ENCODE results near the gene AR. TPM values are rescaled to one million over a fixed set of nuclear protein-coding genes. Genes with fewer than 3 reads are reported as not detected.

The AR gene
- total RNA-seq, 1 donor from 2014 or later: 6.7 TPM

GRCh38 chrX:67564475-67564874, 20.7 kb downstream of the AR start:
- Histone ChIP-seq H3K4me3 (no peak overlapping the region), H3K36me3 (no peaks in the 10 kb centered on the region), H3K9me3 (ENCODE audit: low read depth) (no peaks in the 10 kb centered on the region), H2AFZ (replicated peaks) (no peak overlapping the region), H3K27ac (no peak overlapping the region), H3K27me3 (no peaks in the 10 kb centered on the region), H4K20me1 (ENCODE audit: low read depth) (no peaks in the 10 kb centered on the region), H3K4me2 (no peak overlapping the region), H3K79me2 (ENCODE audit: low read depth) (no peaks in the 10 kb centered on the region), H3F3A (ENCODE audit: low read depth) (no peaks in the 10 kb centered on the region), H3K4me1 (peaks cover 4% of the 10 kb centered on the region), H3K9ac (no peak overlapping the region)
- H3K9me3 Mint-ChIP-seq: no peaks in the 10 kb centered on the region
- no peaks in the 10 kb centered on the region for H3K36me3 Mint-ChIP-seq
- TF ChIP-seq EZH2phosphoT487 (IDR thresholded peaks at IDR 0.05) (no peak), EZH2 (IDR thresholded peaks at IDR 0.05) (no peak), CTCF (IDR thresholded peaks at IDR 0.05) (no peak)
- no peak overlapping the region for H3K4me3 Mint-ChIP-seq
- H3K27ac Mint-ChIP-seq: no peak overlapping the region
- H3K4me1 Mint-ChIP-seq: peaks cover 7% of the 10 kb centered on the region
- DNase-seq (ENCODE audit: low spot score): no peak
- H3K27me3 Mint-ChIP-seq (ENCODE audit: insufficient read depth, low read depth): peaks cover 2% of the 10 kb centered on the region

- peaks cover 2% of the 10 kb centered on the region for H3K27me3 Mint-ChIP-seq (ENCODE audit: insufficient read depth, low read depth)
- Histone ChIP-seq H3K4me1 (no peaks in the 10 kb centered on the region), H3K9me3 (ENCODE audit: low read depth) (no peaks in the 10 kb centered on the region), H3K4me3 (no peak overlapping the region), H3K79me2 (ENCODE audit: low read depth) (no peaks in the 10 kb centered on the region), H3K4me2 (no peak overlapping the region), H3K9ac (no peak overlapping the region), H3K27ac (no peak overlapping the region), H2AFZ (replicated peaks) (no peak overlapping the region), H3K36me3 (no peaks in the 10 kb centered on the region), H4K20me1 (ENCODE audit: low read depth) (peaks cover 3% of the 10 kb centered on the region), H3K27me3 (no peaks in the 10 kb centered on the region), H3F3A (ENCODE audit: low read depth) (no peaks in the 10 kb centered on the region)
- no peaks in the 10 kb centered on the region for H3K9me3 Mint-ChIP-seq
- no peaks in the 10 kb centered on the region for H3K36me3 Mint-ChIP-seq
- H3K4me3 Mint-ChIP-seq: no peak overlapping the region
- no peak overlapping the region for H3K27ac Mint-ChIP-seq
- H3K4me1 Mint-ChIP-seq: peaks cover 6% of the 10 kb centered on the region
- TF ChIP-seq EZH2phosphoT487 (IDR thresholded peaks at IDR 0.05) (no peak), EZH2 (IDR thresholded peaks at IDR 0.05) (no peak), CTCF (IDR thresholded peaks at IDR 0.05) (no peak)
- no peak for DNase-seq (ENCODE audit: low spot score)
Observed at GRCh38 chrX:67568769-67569168, 24.9 kb downstream of the AR start.

GRCh38 chrX:67570839-67571238, 27.0 kb downstream of the AR start:
- Histone ChIP-seq H3K36me3 (no peaks in the 10 kb centered on the region), H4K20me1 (ENCODE audit: low read depth) (peaks cover 3% of the 10 kb centered on the region), H3K9ac (no peak overlapping the region), H3K4me2 (no peak overlapping the region), H2AFZ (replicated peaks) (no peak overlapping the region), H3F3A (ENCODE audit: low read depth) (no peaks in the 10 kb centered on the region), H3K4me3 (no peak overlapping the region), H3K4me1 (no peaks in the 10 kb centered on the region), H3K79me2 (ENCODE audit: low read depth) (no peaks in the 10 kb centered on the region), H3K27me3 (no peaks in the 10 kb centered on the region), H3K27ac (no peak overlapping the region), H3K9me3 (ENCODE audit: low read depth) (no peaks in the 10 kb centered on the region)
- DNase-seq (ENCODE audit: low spot score): no peak
- no peak overlapping the region for H3K27ac Mint-ChIP-seq
- TF ChIP-seq CTCF (IDR thresholded peaks at IDR 0.05) (no peak), EZH2 (IDR thresholded peaks at IDR 0.05) (no peak), EZH2phosphoT487 (IDR thresholded peaks at IDR 0.05) (no peak)
- no peaks in the 10 kb centered on the region for H3K36me3 Mint-ChIP-seq
- no peak overlapping the region for H3K4me3 Mint-ChIP-seq
- peaks cover 6% of the 10 kb centered on the region for H3K4me1 Mint-ChIP-seq
- no peaks in the 10 kb centered on the region for H3K9me3 Mint-ChIP-seq
- H3K27me3 Mint-ChIP-seq (ENCODE audit: insufficient read depth, low read depth): peaks cover 2% of the 10 kb centered on the region

Data from neural progenitor cell (in vitro differentiated cells).